Measurements from ENCODE around the gene SIGLEC9.
"Not testable (repeated sequence)": the region's sequence is repeated elsewhere in the genome, so short reads cannot be mapped to it uniquely, and the experiment has no call there.

SIGLEC9 gene

GRCh38 chr19:51125421-51126075 is 842 bp downstream of the SIGLEC9 start:
- DNase-seq = no peak

GRCh38 chr19:51127032-51127431 is 2.3 kb downstream of the SIGLEC9 start:
- no peak for DNase-seq

- DNase-seq = no peak
Measured at GRCh38 chr19:51127755-51128154, 3.0 kb downstream of the SIGLEC9 start.

- DNase-seq = no peak
Measured at GRCh38 chr19:51128227-51128626, 3.5 kb downstream of the SIGLEC9 start.

GRCh38 chr19:51129716-51130115 is 5.0 kb downstream of the SIGLEC9 start:
- DNase-seq = no peak

GRCh38 chr19:51131780-51132680 is 7.3 kb downstream of the SIGLEC9 start:
- DNase-seq = peak; percentile 70

GRCh38 chr19:51135004-51135403 is 10.3 kb downstream of the SIGLEC9 start:
- DNase-seq = no peak

GRCh38 chr19:51135986-51136762 is 11.5 kb downstream of the SIGLEC9 start:
- no peak for DNase-seq

- DNase-seq = no peak
Measured at GRCh38 chr19:51136851-51137551, 12.3 kb downstream of the SIGLEC9 start.

- DNase-seq = no peak
Measured at GRCh38 chr19:51137792-51138425, 13.2 kb downstream of the SIGLEC9 start.

GRCh38 chr19:51138549-51138979 is 13.9 kb downstream of the SIGLEC9 start:
- no peak for DNase-seq

- peak; percentile 67 for DNase-seq
Measured at GRCh38 chr19:51139299-51140014, 14.8 kb downstream of the SIGLEC9 start.

GRCh38 chr19:51140441-51140840 is 15.7 kb downstream of the SIGLEC9 start:
- DNase-seq = no peak

GRCh38 chr19:51141181-51141580 is 16.5 kb downstream of the SIGLEC9 start:
- DNase-seq = no peak

- DNase-seq = no peak
Measured at GRCh38 chr19:51142119-51142518, 17.4 kb downstream of the SIGLEC9 start, which contains the start of gene SIGLEC7. Gene SIGLEC7, plus strand, starts transcription at chr19:51142301. Its CDS starts 69 bp downstream, at chr19:51142370.

- DNase-seq = not testable (repeated sequence)
Measured at GRCh38 chr19:51142809-51143475, 18.2 kb downstream of the SIGLEC9 start.

GRCh38 chr19:51143486-51143885 is 18.8 kb downstream of the SIGLEC9 start:
- DNase-seq = no peak

- no peak for DNase-seq
Measured at GRCh38 chr19:51144482-51145045, 19.9 kb downstream of the SIGLEC9 start.

- DNase-seq = no peak
Measured at GRCh38 chr19:51145916-51146493, 21.3 kb downstream of the SIGLEC9 start.

- DNase-seq = no peak
Measured at GRCh38 chr19:51146751-51147150, 22.0 kb downstream of the SIGLEC9 start.

Measured in KG1 (cell line).